HepG2 (cell line): Measurements from ENCODE around the gene POLA2. TPM values are rescaled to one million over a fixed set of nuclear protein-coding genes. Genes with fewer than 3 reads are reported as not detected.
A peak's percentile ranks its signal among the peaks of the same experiment; 100 is the strongest.

Source experiments
- BRCA1 ChIP-seq: sonication (generic); formaldehyde crosslinking; IDR thresholded peaks from 2 replicates; pipeline ENCODE4 v1.4.0; 2020; ENCODE audit warnings: missing genetic modification reagents
- MAX ChIP-seq: IDR thresholded peaks from 2 replicates; pipeline ENCODE4 v1.6.1; 2012; ENCODE audit warnings: inconsistent platforms
- MTA3 ChIP-seq: sonication (generic); formaldehyde crosslinking; IDR thresholded peaks from 2 replicates; pipeline ENCODE4 v1.4.0; 2020; ENCODE audit warnings: missing genetic modification reagents
- POLR2AphosphoS5 ChIP-seq: IDR thresholded peaks from 2 replicates; pipeline ENCODE4 v1.6.1; 2012; ENCODE audit warnings: low read depth, low read length
- RAD51 ChIP-seq: fragments of 450-650 bp; IDR thresholded peaks from 2 replicates; pipeline ENCODE4 v1.6.1; 2016; ENCODE audit warnings: borderline replicate concordance
- REL ChIP-seq: sonication (generic); formaldehyde crosslinking; conservative IDR thresholded peaks from 2 replicates; pipeline ENCODE4 v1.8.0; 2022; ENCODE audit warnings: mild to moderate bottlenecking, missing genetic modification reagents, moderate library complexity
- SMYD3 ChIP-seq: sonication (generic); formaldehyde crosslinking; IDR thresholded peaks from 2 replicates; pipeline ENCODE4 v1.8.1; 2023; ENCODE audit warnings: mild to moderate bottlenecking, missing genetic modification reagents
- ZBTB40 ChIP-seq, 2 experiments: fragments of 450-650 bp in 1 of 2; sonication (generic) in 1 of 2; formaldehyde crosslinking in 1 of 2; IDR thresholded peaks; 2 replicates each; pipeline versions ENCODE4 v1.6.1 to v1.8.0; 2016 to 2022; ENCODE audit warnings: antibody characterized with exemption in 1 of 2, mild to moderate bottlenecking in 1 of 2, missing genetic modification reagents in 1 of 2
- ZBTB42 ChIP-seq: sonication (generic); formaldehyde crosslinking; IDR thresholded peaks from 2 replicates; pipeline ENCODE4 v1.5.0; 2020; ENCODE audit warnings: mild to moderate bottlenecking, missing genetic modification reagents
- ZMAT3 ChIP-seq: sonication (generic); formaldehyde crosslinking; conservative IDR thresholded peaks from 2 replicates; pipeline ENCODE4 v1.7.0; 2021; ENCODE audit warnings: missing genetic modification reagents
- ZMYM2 ChIP-seq: sonication (generic); formaldehyde crosslinking; IDR thresholded peaks from 2 replicates; pipeline ENCODE4 v1.8.0; 2022; ENCODE audit warnings: mild to moderate bottlenecking, missing genetic modification reagents
- ZNF101 ChIP-seq: sonication (generic); formaldehyde crosslinking; IDR thresholded peaks from 2 replicates; pipeline ENCODE4 v1.4.0; 2020; ENCODE audit warnings: mild to moderate bottlenecking, low read depth, missing genetic modification reagents, borderline replicate concordance
- ZNF274 ChIP-seq: sonication (generic); formaldehyde crosslinking; IDR thresholded peaks from 2 replicates; pipeline ENCODE4 v1.5.1; 2020; ENCODE audit warnings: mild to moderate bottlenecking, missing genetic modification reagents
- ZNF326 ChIP-seq: sonication (generic); formaldehyde crosslinking; IDR thresholded peaks from 2 replicates; pipeline ENCODE4 v1.4.0; 2020; ENCODE audit warnings: missing genetic modification reagents, borderline replicate concordance
- ZNF616 ChIP-seq: sonication (generic); formaldehyde crosslinking; IDR thresholded peaks from 2 replicates; pipeline ENCODE4 v1.5.0; 2020; ENCODE audit warnings: low read depth, mild to moderate bottlenecking, missing genetic modification reagents
- polyA plus RNA-seq, 8 experiments: library from polyadenylated mRNA; depleted of rRNA in 3 of 8; stranded (reverse) in 7 of 8; unstranded in 1 of 8; fragments of >200 nt; fragmentation: Illumina TruSeq in 4 of 8; extraction: Trizol in 4 of 8; gene quantifications; 2 replicates each; pipeline versions ENCODE4 v1.2.1 to v1.2.3, GENCODE V29; 2011 to 2016; ENCODE audit warnings: low read depth in 4 of 8, missing spikeins in 1 of 8, mixed read lengths in 1 of 8; ENCODE audit not compliant: insufficient read depth in 1 of 8
- total RNA-seq, 5 experiments: library from RNA; depleted of rRNA; stranded (reverse); fragments of >200 nt; fragmentation: Illumina TruSeq; extraction: Trizol; gene quantifications; 2 replicates each; pipeline ENCODE4 v1.2.3, GENCODE V29; 2016; ENCODE audit warnings: low read depth in 1 of 5
- TF ChIP-seq, protein P1 (sequence below): IDR thresholded peaks from 2 replicates; pipeline ENCODE4 v1.6.1; 2016; ENCODE audit warnings: mild to moderate bottlenecking
- TF ChIP-seq, protein P2 (sequence below): sonication (generic); formaldehyde crosslinking; IDR thresholded peaks from 2 replicates; pipeline ENCODE4 v1.8.1; 2023; ENCODE audit warnings: mild to moderate bottlenecking, inconsistent platforms, moderate library complexity, missing genetic modification reagents, borderline replicate concordance

POLA2 gene
- total and polyA plus RNA-seq, 2 of the 13 experiments (the other 11 are each of a cell fraction or from before 2014, with no cell fraction given): 9.7 to 15.6 TPM

DNA sequence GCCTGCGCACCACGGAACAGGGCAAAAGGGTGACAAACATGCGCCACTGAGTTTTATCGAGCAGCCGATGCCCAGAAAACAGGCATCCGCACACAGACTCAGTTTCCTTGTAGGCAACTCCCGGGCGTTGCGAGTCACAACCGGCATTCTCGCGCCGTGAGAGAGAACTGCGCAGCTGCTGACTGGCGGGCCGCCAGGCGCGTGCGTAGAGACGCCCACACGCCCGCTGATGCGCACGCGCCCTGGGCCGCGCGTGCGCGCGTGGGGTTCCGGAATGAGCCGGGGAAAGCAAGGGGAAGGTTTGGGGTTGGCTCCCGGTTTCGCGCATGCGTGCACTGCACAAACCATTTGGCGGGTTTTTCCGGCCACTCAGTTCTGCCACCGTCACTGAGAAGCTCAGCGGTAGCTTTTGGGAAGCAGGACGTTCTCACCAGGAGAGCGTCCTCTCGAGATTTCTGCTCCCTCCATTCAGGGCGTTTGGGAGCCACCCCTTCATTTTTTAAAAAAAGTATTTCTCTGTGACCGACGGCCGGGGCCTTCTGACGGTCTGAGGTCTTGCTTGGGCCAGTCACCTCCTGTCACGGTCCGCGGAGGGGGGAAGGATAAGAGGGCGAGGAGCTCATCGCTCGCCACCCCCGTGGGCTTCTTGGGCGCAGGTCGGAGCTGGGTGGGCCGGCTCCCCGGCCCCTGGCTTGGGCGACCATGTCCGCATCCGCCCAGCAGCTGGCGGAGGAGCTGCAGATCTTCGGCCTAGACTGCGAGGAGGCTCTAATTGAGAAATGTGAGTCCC lies at the start of gene POLA2 (continued):
- peak; percentile 83 for TF ChIP-seq MAX
- TF ChIP-seq POLR2AphosphoS5: peak; percentile 92
- TF ChIP-seq ZNF274: peak; percentile 23; the same call in 1 of the 2 replicates
- no peak for TF ChIP-seq RAD51
- TF ChIP-seq MTA3: no peak
- TF ChIP-seq ZBTB42: 0 out of 2 replicates have a peak, but pooled peaks have one; percentile 35
- no peak for TF ChIP-seq ZNF326 (CRISPR knock-in tag)
- no peak for TF ChIP-seq ZBTB40 (IDR thresholded peaks at IDR 0.05)
- TF ChIP-seq ZBTB40 (CRISPR knock-in tag; IDR thresholded peaks at IDR 0.05): peak; percentile 29; the same call in 1 of the 2 replicates
- TF ChIP-seq SMYD3 (CRISPR knock-in tag): no peak
- TF ChIP-seq BRCA1: no peak
- no peak; the same call in 1 of the 2 replicates for TF ChIP-seq ZMAT3
- TF ChIP-seq, protein P1, sequence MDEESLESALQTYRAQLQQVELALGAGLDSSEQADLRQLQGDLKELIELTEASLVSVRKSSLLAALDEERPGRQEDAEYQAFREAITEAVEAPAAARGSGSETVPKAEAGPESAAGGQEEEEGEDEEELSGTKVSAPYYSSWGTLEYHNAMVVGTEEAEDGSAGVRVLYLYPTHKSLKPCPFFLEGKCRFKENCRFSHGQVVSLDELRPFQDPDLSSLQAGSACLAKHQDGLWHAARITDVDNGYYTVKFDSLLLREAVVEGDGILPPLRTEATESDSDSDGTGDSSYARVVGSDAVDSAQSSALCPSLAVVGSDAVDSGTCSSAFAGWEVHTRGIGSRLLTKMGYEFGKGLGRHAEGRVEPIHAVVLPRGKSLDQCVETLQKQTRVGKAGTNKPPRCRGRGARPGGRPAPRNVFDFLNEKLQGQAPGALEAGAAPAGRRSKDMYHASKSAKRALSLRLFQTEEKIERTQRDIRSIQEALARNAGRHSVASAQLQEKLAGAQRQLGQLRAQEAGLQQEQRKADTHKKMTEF (CRISPR knock-in tag): peak; percentile 65; the same call in 1 of the 2 replicates
- TF ChIP-seq, protein P2, sequence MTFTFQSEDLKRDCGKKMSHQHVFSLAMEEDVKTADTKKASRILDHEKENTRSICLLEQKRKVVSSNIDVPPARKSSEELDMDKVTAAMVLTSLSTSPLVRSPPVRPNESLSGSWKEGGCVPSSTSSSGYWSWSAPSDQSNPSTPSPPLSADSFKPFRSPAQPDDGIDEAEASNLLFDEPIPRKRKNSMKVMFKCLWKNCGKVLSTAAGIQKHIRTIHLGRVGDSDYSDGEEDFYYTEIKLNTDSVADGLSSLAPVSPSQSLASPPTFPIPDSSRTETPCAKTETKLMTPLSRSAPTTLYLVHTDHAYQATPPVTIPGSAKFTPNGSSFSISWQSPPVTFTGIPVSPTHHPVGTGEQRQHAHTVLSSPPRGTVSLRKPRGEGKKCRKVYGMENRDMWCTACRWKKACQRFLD (CRISPR knock-in tag): no peak
- TF ChIP-seq ZNF101 (CRISPR knock-in tag): no peak
- TF ChIP-seq REL (CRISPR knock-in tag): no peak; the same call in 1 of the 2 replicates
- TF ChIP-seq ZNF616 (CRISPR knock-in tag): no peak
- no peak for TF ChIP-seq ZMYM2 (CRISPR knock-in tag)
